HG03108 (cell line): Measurements from ENCODE around the gene DCAF15.
"Not testable (repeated sequence)": the region's sequence is repeated elsewhere in the genome, so short reads cannot be mapped to it uniquely, and the experiment has no call there.

Experiments
- ATAC-seq: cut with Tn5 transposase; IDR thresholded peaks from one replicate; pipeline ENCODE4 v1.9.1; 2021; ENCODE audit warnings: moderate library complexity; ENCODE audit not compliant: unreplicated experiment

Gene DCAF15

GRCh38 chr19:13952154-13952930, at the start of gene DCAF15:
Gene DCAF15 (plus strand): TSS chr19:13952509. CDS start chr19:13952513, 4 bp downstream.
- ATAC-seq: peak; percentile 98

GRCh38 chr19:13902993-13903555, 49.2 kb upstream of the DCAF15 start:
- ATAC-seq: no peak

- peak; percentile 81 for ATAC-seq
These were observed 46.4 kb upstream of the DCAF15 start, which contains the start of the genes BRME1 and CC2D1A for GRCh38 chr19:13905634-13906520. Gene BRME1 (minus strand): TSS chr19:13906117. CDS start chr19:13904892, 1,225 bp downstream. Gene CC2D1A (plus strand): TSS chr19:13906201. CDS start chr19:13906442, 241 bp downstream.

GRCh38 chr19:13906521-13906904, 45.8 kb upstream of the DCAF15 start:
- peak; percentile 23 for ATAC-seq

- no peak for ATAC-seq
These were observed 45.4 kb upstream of the DCAF15 start for GRCh38 chr19:13906910-13907309.

- no peak for ATAC-seq
These were observed 43.6 kb upstream of the DCAF15 start for GRCh38 chr19:13908674-13909073.

GRCh38 chr19:13909430-13909829, 42.9 kb upstream of the DCAF15 start:
- no peak for ATAC-seq

- ATAC-seq: no peak
These were observed 39.0 kb upstream of the DCAF15 start for GRCh38 chr19:13913352-13913751.

GRCh38 chr19:13914777-13915176, 37.5 kb upstream of the DCAF15 start:
- ATAC-seq: no peak

GRCh38 chr19:13917888-13918406, 34.4 kb upstream of the DCAF15 start:
- no peak for ATAC-seq

GRCh38 chr19:13918726-13919411, 33.4 kb upstream of the DCAF15 start:
- ATAC-seq: no peak

- ATAC-seq: no peak
These were observed 31.8 kb upstream of the DCAF15 start for GRCh38 chr19:13920524-13920923.

GRCh38 chr19:13920940-13921747, 31.2 kb upstream of the DCAF15 start:
- ATAC-seq: no peak

- ATAC-seq: not testable (repeated sequence)
These were observed 30.2 kb upstream of the DCAF15 start for GRCh38 chr19:13922118-13922517.

GRCh38 chr19:13923194-13923987, 28.9 kb upstream of the DCAF15 start:
- ATAC-seq: no peak

GRCh38 chr19:13926010-13926409, 26.3 kb upstream of the DCAF15 start:
- ATAC-seq: no peak

- no peak for ATAC-seq
These were observed 25.6 kb upstream of the DCAF15 start for GRCh38 chr19:13926715-13927114.

- ATAC-seq: no peak
These were observed 23.0 kb upstream of the DCAF15 start for GRCh38 chr19:13929340-13929739.

- ATAC-seq: no peak
These were observed 22.4 kb upstream of the DCAF15 start for GRCh38 chr19:13929956-13930355.
